ENCODE data around the gene HJURP.

DNA sequence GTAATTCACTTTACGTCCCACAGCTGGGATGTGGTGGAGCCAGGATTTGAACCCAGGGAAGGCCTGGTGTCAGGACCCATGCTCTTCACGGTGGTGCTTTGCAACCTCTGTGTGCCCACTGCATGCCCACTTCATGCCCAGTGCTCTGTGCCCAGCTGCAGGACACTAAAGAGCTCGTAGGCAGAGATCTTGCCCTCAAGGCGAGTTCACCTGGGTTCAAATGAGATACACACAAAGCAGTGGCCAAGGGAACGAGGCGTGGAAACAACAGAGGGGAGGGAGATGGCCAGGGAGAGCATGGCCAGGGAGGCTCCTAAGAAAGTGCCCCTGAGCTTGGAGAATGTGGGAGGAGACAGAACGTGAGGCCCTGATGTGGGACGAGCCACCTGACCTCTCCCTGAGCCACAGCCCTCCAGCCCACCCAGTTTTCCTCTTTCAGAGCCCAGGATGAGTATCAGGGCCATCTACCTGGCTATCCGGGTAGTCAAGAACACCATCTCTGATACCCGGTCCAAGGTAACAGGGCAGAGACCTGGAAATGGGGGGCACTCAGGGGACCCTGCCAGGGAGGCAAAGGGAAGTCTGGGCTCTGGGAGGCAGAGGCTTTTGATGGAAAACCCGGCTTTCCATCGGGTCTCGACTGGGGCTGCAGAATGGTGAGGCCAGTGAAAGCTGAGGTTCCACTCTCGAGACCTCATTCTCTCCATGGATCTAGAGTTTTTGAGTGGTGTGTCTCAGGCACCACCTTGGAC lies 55.8 kb downstream of the HJURP start:
- TF ChIP-seq, protein P1, sequence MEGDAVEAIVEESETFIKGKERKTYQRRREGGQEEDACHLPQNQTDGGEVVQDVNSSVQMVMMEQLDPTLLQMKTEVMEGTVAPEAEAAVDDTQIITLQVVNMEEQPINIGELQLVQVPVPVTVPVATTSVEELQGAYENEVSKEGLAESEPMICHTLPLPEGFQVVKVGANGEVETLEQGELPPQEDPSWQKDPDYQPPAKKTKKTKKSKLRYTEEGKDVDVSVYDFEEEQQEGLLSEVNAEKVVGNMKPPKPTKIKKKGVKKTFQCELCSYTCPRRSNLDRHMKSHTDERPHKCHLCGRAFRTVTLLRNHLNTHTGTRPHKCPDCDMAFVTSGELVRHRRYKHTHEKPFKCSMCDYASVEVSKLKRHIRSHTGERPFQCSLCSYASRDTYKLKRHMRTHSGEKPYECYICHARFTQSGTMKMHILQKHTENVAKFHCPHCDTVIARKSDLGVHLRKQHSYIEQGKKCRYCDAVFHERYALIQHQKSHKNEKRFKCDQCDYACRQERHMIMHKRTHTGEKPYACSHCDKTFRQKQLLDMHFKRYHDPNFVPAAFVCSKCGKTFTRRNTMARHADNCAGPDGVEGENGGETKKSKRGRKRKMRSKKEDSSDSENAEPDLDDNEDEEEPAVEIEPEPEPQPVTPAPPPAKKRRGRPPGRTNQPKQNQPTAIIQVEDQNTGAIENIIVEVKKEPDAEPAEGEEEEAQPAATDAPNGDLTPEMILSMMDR (IDR thresholded peaks at IDR 0.05 in 2 of 3, conservative IDR thresholded peaks at IDR 0.05 in 1 of 3; ENCODE audit: insufficient read depth in 2 of 3, low read depth in 1 of 3, low read length in 3 of 3) = no peak
- no peak for TF ChIP-seq ZNF785 (CRISPR knock-in tag; IDR thresholded peaks at IDR 0.05)

Measured in K562 (cell line).